K562 (cell line): ENCODE data around the gene CD302. TPM values are rescaled to one million over a fixed set of nuclear protein-coding genes. Genes with fewer than 3 reads are reported as not detected.

Experiments used
- ATAC-seq: fragments of 200-7000 bp; cut with Tn5 transposase; 3 replicates; pipeline ENCODE4 v1.9.1; 2020; ENCODE audit warnings: moderate library complexity
- BruUV-seq: library from RNA; stranded (reverse); fragments of 400-500 nt; replicated peaks from 2 replicates; lab custom pipeline; 2021; lab: Mats Ljungman, UMichigan
- CTCF ChIA-PET: fragments of 300-600 bp; formaldehyde crosslinking; extraction: SDS; loops from one replicate; lab custom pipeline; 2021; ENCODE audit warnings: low intra/inter-chr PET ratio; lab: Yijun Ruan, JAX
- POLR2A ChIA-PET: fragments of 300-600, 350-650 bp; sonication (Branson Sonifier 250); formaldehyde crosslinking; extraction: SDS; loops from one replicate; lab custom pipeline; 2021; ENCODE audit warnings: antibody characterized with exemption, inconsistent platforms; lab: Yijun Ruan, JAX
- DNase-seq, 4 experiments: peaks; one replicate each; pipeline versions ENCODE4 v3.0.0 to v3.0.0-alpha.2; 2011 to 2018; ENCODE audit warnings: low spot score in 3 of 4, mixed read lengths in 3 of 4; ENCODE audit errors: extremely low read depth in 1 of 4
- FAIRE-seq: peaks from 2 replicates; lab custom pipeline; 2011; peaks lifted over from hg19 to GRCh38; lab: Jason Lieb, UNC
- H2AFZ ChIP-seq: 2 replicates; pipeline ENCODE4 v1.6.0; 2011; ENCODE audit warnings: low read depth, low read length, control low read depth, inconsistent platforms
- H3K27ac ChIP-seq: fragments of 200-600 bp; 3 replicates; pipeline ENCODE4 v1.8.0; 2011; ENCODE audit warnings: low read depth, mild to moderate bottlenecking, control low read depth, inconsistent platforms, low read length, moderate library complexity, mixed read lengths; ENCODE audit errors: extremely low read depth
- H3K27me3 ChIP-seq, 2 experiments: fragments of 300-600 bp in 1 of 2; 2 replicates in 1 of 2; 3 replicates in 1 of 2; pipeline versions ENCODE4 v1.6.0 to v1.8.0; 2011; ENCODE audit warnings: inconsistent platforms in 2 of 2, low read length in 2 of 2, mild to moderate bottlenecking in 1 of 2, mixed read lengths in 1 of 2, moderate library complexity in 1 of 2; ENCODE audit not compliant: control insufficient read depth in 2 of 2, insufficient read depth in 2 of 2
- H3K36me3 ChIP-seq: fragments of 300-600 bp; 3 replicates; pipeline ENCODE4 v1.8.0; 2011; ENCODE audit warnings: mild to moderate bottlenecking, low read length, inconsistent platforms; ENCODE audit not compliant: control insufficient read depth, insufficient read depth
- H3K4me1 ChIP-seq, 2 experiments: fragments of 200-600 bp in 1 of 2; replicated peaks in 1 of 2; 2 replicates in 1 of 2; 3 replicates in 1 of 2; pipeline versions ENCODE4 v1.5.1 to v1.8.0; 2011; ENCODE audit warnings: inconsistent platforms in 2 of 2, low read length in 2 of 2, mild to moderate bottlenecking in 1 of 2, mixed read lengths in 1 of 2, moderate library complexity in 1 of 2; ENCODE audit not compliant: control insufficient read depth in 2 of 2, insufficient read depth in 2 of 2
- H3K4me2 ChIP-seq: 2 replicates; pipeline ENCODE4 v1.6.1; 2011; ENCODE audit warnings: low read length, control low read depth, inconsistent platforms, mixed read lengths; ENCODE audit not compliant: insufficient read depth
- H3K4me3 ChIP-seq: fragments of 200-600 bp; sonication (generic), shearing (Covaris generic); 2 replicates; pipeline ENCODE4 v1.5.1; 2016; ENCODE audit warnings: control low read depth, inconsistent platforms
- H3K79me2 ChIP-seq: fragments of 200-600 bp; 3 replicates; pipeline ENCODE4 v1.8.0; 2011; ENCODE audit warnings: low read length, inconsistent platforms; ENCODE audit not compliant: control insufficient read depth, insufficient read depth
- H3K9ac ChIP-seq, 2 experiments: 2 replicates each; pipeline versions ENCODE4 v1.6.0 to v1.6.1; 2011; ENCODE audit warnings: low read depth in 2 of 2, low read length in 2 of 2, control low read depth in 1 of 2, inconsistent platforms in 1 of 2, mild to moderate bottlenecking in 1 of 2, mixed read lengths in 1 of 2; ENCODE audit not compliant: insufficient read depth in 1 of 2
- H3K9me1 ChIP-seq: one replicate; pipeline ENCODE4 v1.6.0; 2011; ENCODE audit warnings: inconsistent platforms, mild to moderate bottlenecking, low read length, moderate library complexity; ENCODE audit not compliant: control insufficient read depth, insufficient read depth
- H3K9me3 ChIP-seq: replicated peaks from 2 replicates; pipeline ENCODE4 v1.5.1; 2011; ENCODE audit warnings: low read depth, low read length, inconsistent platforms; ENCODE audit not compliant: control insufficient read depth, insufficient read depth
- H4K20me1 ChIP-seq: replicated peaks from 2 replicates; pipeline ENCODE4 v1.6.1; 2011; ENCODE audit warnings: low read length, inconsistent platforms, mixed read lengths; ENCODE audit not compliant: control insufficient read depth, insufficient read depth
- CEBPB ChIP-seq: fragments of 450-650 bp; IDR thresholded peaks from 2 replicates; pipeline ENCODE4 v1.6.1; 2016; ENCODE audit warnings: missing genetic modification characterization, missing compliant biosample characterization
- CREB3 ChIP-seq: fragments of 450-650 bp; conservative IDR thresholded peaks from 2 replicates; pipeline ENCODE4 v1.6.1; 2016; ENCODE audit warnings: missing genetic modification characterization, low read depth, mild to moderate bottlenecking, missing compliant biosample characterization, moderate library complexity
- GTF2A2 ChIP-seq: IDR thresholded peaks from 2 replicates; pipeline ENCODE4 v1.6.1; 2016; ENCODE audit warnings: mild to moderate bottlenecking, missing genetic modification characterization, missing compliant biosample characterization
- SIRT6 ChIP-seq: IDR thresholded peaks from one replicate; pipeline ENCODE4 v1.6.1; 2012; ENCODE audit warnings: low read depth, mild to moderate bottlenecking, control low read depth, inconsistent platforms, low read length, moderate library complexity
- ZEB2 ChIP-seq: fragments of 450-650 bp; IDR thresholded peaks from 2 replicates; pipeline ENCODE4 v1.6.1; 2016
- ZNF512 ChIP-seq: IDR thresholded peaks from 2 replicates; pipeline ENCODE4 v1.6.1; 2016; ENCODE audit warnings: missing genetic modification characterization, missing compliant biosample characterization
- WGBS: fragments of 100-300 bp; shearing (Covaris generic); methylation state at CpG from one replicate; pipeline ENCODE4 v1.1.6; 2016; ENCODE audit warnings: low coverage, mixed read lengths; ENCODE audit not compliant: insufficient coverage; ENCODE audit errors: missing lambda C conversion rate; 5-methylcytosine and 5-hydroxymethylcytosine counted together
- in situ Hi-C: fragments of 300-500 bp; cut with MboI; formaldehyde crosslinking; loops from 4 replicates; pipeline ENCODE4 v1.15.0; 2018; ENCODE audit warnings: inconsistent platforms, mixed read lengths
- intact Hi-C: fragments of 100-400 bp; cut with micrococcal nuclease; formaldehyde crosslinking; loops from 2 replicates; pipeline ENCODE4 v1.14.2; 2022
- polyA plus RNA-seq, 8 experiments: library from polyadenylated mRNA; depleted of rRNA in 4 of 8; stranded (reverse) in 5 of 8; unstranded in 3 of 8; fragments of >200 nt; fragmentation: Nextera tagmentation in 2 of 8; fragmentation: Illumina TruSeq in 1 of 8; extraction: Ambion mirVana in 2 of 8; extraction: Trizol in 1 of 8; gene quantifications; 2 replicates each; pipeline versions ENCODE4 v1.2.1 to v1.2.3, GENCODE V29; 2011 to 2014; ENCODE audit warnings: inconsistent platforms in 1 of 8, missing spikeins in 1 of 8
- total RNA-seq, 7 experiments: library from RNA; depleted of rRNA in 6 of 7; stranded (reverse); fragments of >200 nt in 6 of 7; fragmentation: Illumina TruSeq in 2 of 7; extraction: Trizol in 2 of 7; gene quantifications; 2 replicates each; pipeline versions ENCODE4 v1.2.1 to v1.2.3, GENCODE V29; 2011 to 2021; ENCODE audit warnings: low replicate concordance in 1 of 7

The CD302 gene
- total and polyA plus RNA-seq, 9 of the 15 experiments (the other 6 are each of a cell fraction or from before 2014, with no cell fraction given) = 0.03 to 0.07 (median 0.04) TPM; not detected in 5

GRCh38 chr2:159722580-159722979, 75.4 kb downstream of the CD302 start:
- POLR2A ChIA-PET = interaction anchor here (0.9 to 2.9 kb wide), 7 partner anchors 8 to 110 kb away, joined by 4 to 40 read pairs (median 6); partner anchors contain the start of gene MARCHF7
- intact Hi-C loops = no loop called here
- H3K27me3 ChIP-seq = no peaks in the 10 kb centered on the region
- no TSS peak for BruUV-seq
- in situ Hi-C loops = no loop called here
- FAIRE-seq = no peak
- H3K4me1 ChIP-seq = peaks cover 2 to 4% of the 10 kb centered on the region in 2 experiments; a peak in 3 of 5 replicates
- H3K79me2 ChIP-seq = peaks cover 100% of the 10 kb centered on the region
- no peak for TF ChIP-seq GTF2A2 (tag)
- no peak for TF ChIP-seq CREB3 (tag)
- TF ChIP-seq ZEB2 = no peak
- TF ChIP-seq SIRT6 = no peak
- TF ChIP-seq CEBPB (tag) = peak; percentile 19; the same call in 1 of the 2 replicates
- no peak for TF ChIP-seq ZNF512 (tag)
- TF ChIP-seq, all 486 proteins: peak for 1
- Histone ChIP-seq H4K20me1 (peaks cover 46% of the 10 kb centered on the region), H3K4me2 (no peak overlapping the region), H3K9me3 (no peaks in the 10 kb centered on the region), H3K9ac (no peak overlapping the region), H2AFZ (no peak overlapping the region), H3K4me3 (no peak overlapping the region), H3K9me1 (no peaks in the 10 kb centered on the region), H3K27ac (no peak overlapping the region), H3K36me3 (peaks cover 78% of the 10 kb centered on the region)
- no peak for ATAC-seq
- 88% methylated on average over 2 of the region's 2 CpGs for WGBS
- DNase-seq = no peak
- CTCF ChIA-PET = no interaction called here
